Fibroblast of mammary gland (primary cell): ENCODE results near the gene NMRK2.

ENCODE experiments used
- DNase-seq: peaks from one replicate; pipeline ENCODE4 v3.0.0-alpha.2; 2010; ENCODE audit warnings: low read depth
- H3K4me3 ChIP-seq: 2 replicates; pipeline ENCODE4 v1.5.1; 2011; ENCODE audit warnings: low read depth, mild to moderate bottlenecking, low read length, moderate library complexity; ENCODE audit not compliant: control insufficient read depth
- TF ChIP-seq, protein P1 (sequence below): conservative IDR thresholded peaks from 2 replicates; pipeline ENCODE4 v1.5.1; 2011; ENCODE audit warnings: low read depth, low read length, inconsistent platforms; ENCODE audit not compliant: control insufficient read depth, insufficient read depth

The NMRK2 gene

DNA sequence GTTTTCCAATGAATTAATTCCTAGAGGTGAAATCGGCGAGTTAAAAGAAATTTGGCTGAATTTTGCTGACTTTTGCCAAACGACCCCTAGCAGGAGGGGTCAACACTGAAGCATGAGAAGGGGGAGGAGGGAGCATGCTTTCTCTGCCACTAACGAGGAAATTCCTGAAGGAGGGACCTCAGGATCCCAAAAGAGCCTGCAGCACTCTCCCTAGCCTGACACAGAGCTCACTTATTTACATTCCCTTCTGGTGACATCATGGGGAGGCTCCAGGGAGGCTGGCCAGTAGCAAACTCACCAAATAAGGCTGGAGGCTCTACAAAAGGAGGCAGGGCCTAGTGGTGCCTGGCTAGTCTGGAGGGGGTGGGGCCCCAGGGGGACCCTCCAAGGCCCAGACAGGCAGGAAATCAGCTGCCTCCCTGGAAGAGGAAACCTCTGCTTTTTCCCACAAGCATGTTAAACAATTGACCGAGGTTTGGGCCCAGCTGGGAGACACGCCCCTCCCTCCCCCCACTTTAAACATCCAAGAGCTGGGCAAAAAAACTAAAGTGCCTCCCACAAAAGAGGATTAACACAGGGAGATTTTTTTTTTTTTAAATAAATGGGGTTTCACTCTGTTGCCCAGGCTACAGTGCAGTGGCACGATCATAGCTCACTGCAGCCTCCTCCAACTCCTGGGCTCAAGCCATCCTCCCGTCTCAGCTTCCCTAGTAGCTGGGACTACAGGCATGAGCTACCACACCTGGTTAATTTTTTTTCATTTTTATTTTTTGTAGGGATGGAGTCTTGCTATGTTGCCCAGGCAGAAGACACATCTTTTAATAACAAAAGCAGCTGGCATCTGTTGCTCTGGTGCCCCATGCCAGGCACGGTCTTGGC is 35.9 kb downstream of the NMRK2 start:
- H3K4me3 ChIP-seq: peak overlapping the region; percentile 91
- TF ChIP-seq, protein P1, sequence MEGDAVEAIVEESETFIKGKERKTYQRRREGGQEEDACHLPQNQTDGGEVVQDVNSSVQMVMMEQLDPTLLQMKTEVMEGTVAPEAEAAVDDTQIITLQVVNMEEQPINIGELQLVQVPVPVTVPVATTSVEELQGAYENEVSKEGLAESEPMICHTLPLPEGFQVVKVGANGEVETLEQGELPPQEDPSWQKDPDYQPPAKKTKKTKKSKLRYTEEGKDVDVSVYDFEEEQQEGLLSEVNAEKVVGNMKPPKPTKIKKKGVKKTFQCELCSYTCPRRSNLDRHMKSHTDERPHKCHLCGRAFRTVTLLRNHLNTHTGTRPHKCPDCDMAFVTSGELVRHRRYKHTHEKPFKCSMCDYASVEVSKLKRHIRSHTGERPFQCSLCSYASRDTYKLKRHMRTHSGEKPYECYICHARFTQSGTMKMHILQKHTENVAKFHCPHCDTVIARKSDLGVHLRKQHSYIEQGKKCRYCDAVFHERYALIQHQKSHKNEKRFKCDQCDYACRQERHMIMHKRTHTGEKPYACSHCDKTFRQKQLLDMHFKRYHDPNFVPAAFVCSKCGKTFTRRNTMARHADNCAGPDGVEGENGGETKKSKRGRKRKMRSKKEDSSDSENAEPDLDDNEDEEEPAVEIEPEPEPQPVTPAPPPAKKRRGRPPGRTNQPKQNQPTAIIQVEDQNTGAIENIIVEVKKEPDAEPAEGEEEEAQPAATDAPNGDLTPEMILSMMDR: no peak
- peak; percentile 98 for DNase-seq

GRCh38 chr19:3969435-3970312 is 36.8 kb downstream of the NMRK2 start:
- peak; percentile 87 for DNase-seq
- TF ChIP-seq, protein P1: peak; percentile 41
- H3K4me3 ChIP-seq: peak overlapping the region; percentile 91

GRCh38 chr19:3970313-3970807 is 37.5 kb downstream of the NMRK2 start:
- DNase-seq: no peak
- TF ChIP-seq, protein P1: no peak
- H3K4me3 ChIP-seq: peak overlapping the region; percentile 91

DNA sequence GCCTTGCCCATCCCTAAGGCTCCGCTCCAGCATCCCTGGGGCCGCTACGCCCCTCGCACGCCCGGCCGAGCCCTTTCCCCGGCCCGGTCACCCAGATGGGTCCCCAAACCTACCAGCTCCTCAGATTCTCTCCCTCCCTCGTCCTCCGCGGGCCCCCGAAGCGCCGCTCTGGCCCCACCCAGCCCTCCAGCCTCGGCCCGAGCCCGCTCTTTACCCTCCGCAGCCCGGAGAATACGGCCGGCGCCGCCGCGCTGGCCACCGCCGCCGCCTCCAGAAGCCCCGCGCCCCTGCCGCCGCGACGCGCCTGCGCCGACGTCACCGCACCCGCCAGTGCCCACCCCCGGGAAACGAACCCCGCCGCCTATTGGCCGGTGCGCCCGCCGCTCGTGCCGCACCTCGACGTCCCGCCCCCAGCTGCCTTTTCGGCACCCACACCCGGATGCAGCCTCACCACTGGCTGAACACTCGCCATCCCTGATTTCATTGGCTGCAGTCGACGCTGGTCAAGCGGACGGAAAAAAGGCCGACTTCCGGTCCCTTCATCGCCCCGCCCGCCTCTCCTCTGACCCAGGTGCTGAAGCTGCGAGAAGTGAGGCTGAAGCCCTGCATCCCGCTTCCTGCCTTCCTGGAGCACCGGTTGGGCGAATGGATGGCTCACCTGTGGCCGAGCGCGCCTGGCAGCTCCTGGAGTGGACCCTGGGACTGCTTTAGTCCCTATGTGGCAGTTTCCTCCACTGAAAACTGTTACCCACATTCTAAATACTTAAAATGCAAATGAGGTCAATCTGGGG is 38.1 kb downstream of the NMRK2 start, which contains the start of gene DAPK3:
Gene DAPK3 (minus strand): TSS at position 292 of the 791 bp plus-strand sequence. CDS start 1,364 bp downstream, outside the sequence.
- peak; percentile 97 for DNase-seq
- H3K4me3 ChIP-seq: peak within 1 kb of the TSS; percentile 91
- TF ChIP-seq, protein P1: no peak

- no peak overlapping the region for H3K4me3 ChIP-seq
- DNase-seq: no peak
- TF ChIP-seq, protein P1: no peak
Observed at GRCh38 chr19:3975144-3975543, 42.3 kb downstream of the NMRK2 start.

- no peak overlapping the region for H3K4me3 ChIP-seq
- TF ChIP-seq, protein P1: no peak
- no peak for DNase-seq
Observed at GRCh38 chr19:3975637-3976087, 42.8 kb downstream of the NMRK2 start.
